ENCODE measurements around the gene ZNF559.

DNA sequence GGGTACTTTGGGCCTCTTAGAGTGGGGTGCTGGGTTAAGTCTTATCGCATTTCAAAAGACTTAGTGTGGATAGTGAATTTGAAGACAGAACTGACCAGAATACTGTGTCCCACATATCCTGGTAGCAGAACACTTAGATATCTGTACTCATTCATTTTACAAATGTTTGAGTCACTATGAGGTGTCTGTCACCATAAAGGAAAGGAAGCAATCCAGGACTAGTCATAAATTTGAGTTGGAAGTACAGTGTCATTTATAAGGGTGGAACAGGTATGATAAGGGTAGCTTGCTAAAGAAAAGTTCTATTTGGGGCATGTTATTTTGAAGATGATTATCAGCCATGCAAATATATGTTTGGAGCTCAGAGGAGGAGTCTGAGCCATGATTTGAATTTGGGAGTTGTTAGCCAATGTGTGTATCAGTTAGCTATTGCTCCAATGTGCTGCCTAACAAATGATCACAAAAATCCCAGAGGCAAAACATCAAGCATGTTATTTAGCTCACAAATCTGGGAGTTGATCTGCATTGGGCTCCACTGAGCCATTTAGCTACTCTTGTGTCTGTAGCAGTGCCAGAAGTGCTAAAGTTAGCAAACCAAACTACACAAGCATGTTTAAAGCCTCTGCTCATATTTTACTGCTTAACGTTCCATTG, 34.6 kb upstream of the ZNF559 start:
- TF ChIP-seq, protein P1, sequence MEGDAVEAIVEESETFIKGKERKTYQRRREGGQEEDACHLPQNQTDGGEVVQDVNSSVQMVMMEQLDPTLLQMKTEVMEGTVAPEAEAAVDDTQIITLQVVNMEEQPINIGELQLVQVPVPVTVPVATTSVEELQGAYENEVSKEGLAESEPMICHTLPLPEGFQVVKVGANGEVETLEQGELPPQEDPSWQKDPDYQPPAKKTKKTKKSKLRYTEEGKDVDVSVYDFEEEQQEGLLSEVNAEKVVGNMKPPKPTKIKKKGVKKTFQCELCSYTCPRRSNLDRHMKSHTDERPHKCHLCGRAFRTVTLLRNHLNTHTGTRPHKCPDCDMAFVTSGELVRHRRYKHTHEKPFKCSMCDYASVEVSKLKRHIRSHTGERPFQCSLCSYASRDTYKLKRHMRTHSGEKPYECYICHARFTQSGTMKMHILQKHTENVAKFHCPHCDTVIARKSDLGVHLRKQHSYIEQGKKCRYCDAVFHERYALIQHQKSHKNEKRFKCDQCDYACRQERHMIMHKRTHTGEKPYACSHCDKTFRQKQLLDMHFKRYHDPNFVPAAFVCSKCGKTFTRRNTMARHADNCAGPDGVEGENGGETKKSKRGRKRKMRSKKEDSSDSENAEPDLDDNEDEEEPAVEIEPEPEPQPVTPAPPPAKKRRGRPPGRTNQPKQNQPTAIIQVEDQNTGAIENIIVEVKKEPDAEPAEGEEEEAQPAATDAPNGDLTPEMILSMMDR (IDR thresholded peaks at IDR 0.05) = no peak
- TF ChIP-seq POLR2A (IDR thresholded peaks at IDR 0.05) = no peak

All from prostate gland (tissue), 2 donors.